HG03135 (cell line): ENCODE measurements around the gene CAT.
A peak's percentile ranks its signal among the peaks of the same experiment; 100 is the strongest.

Experiments used
- ATAC-seq: cut with Tn5 transposase; IDR thresholded peaks from one replicate; pipeline ENCODE4 v1.9.1; 2021; ENCODE audit warnings: mild to moderate bottlenecking, moderate library complexity; ENCODE audit not compliant: unreplicated experiment

CAT gene

GRCh38 chr11:34438529-34439507, at the start of gene CAT:
CAT (plus strand) TSS chr11:34438934; CDS start chr11:34439014, 80 bp downstream.
- ATAC-seq, result peak; percentile 96

- ATAC-seq, result no peak
Measured at GRCh38 chr11:34394771-34395300, 43.9 kb upstream of the CAT start.

- no peak for ATAC-seq
Measured at GRCh38 chr11:34395916-34396550, 42.7 kb upstream of the CAT start.

- no peak for ATAC-seq
Measured at GRCh38 chr11:34397120-34397519, 41.6 kb upstream of the CAT start.

GRCh38 chr11:34397811-34398210, 40.9 kb upstream of the CAT start:
- no peak for ATAC-seq

- ATAC-seq, result no peak
Measured at GRCh38 chr11:34403431-34403830, 35.3 kb upstream of the CAT start.

- no peak for ATAC-seq
Measured at GRCh38 chr11:34404280-34404679, 34.5 kb upstream of the CAT start.

- no peak for ATAC-seq
Measured at GRCh38 chr11:34405079-34405858, 33.5 kb upstream of the CAT start.

GRCh38 chr11:34406413-34406812, 32.3 kb upstream of the CAT start:
- no peak for ATAC-seq

- no peak for ATAC-seq
Measured at GRCh38 chr11:34407121-34407813, 31.5 kb upstream of the CAT start.

GRCh38 chr11:34408580-34409172, 30.1 kb upstream of the CAT start:
- ATAC-seq, result no peak

GRCh38 chr11:34411111-34411510, 27.6 kb upstream of the CAT start:
- no peak for ATAC-seq

GRCh38 chr11:34411791-34412190, 26.9 kb upstream of the CAT start:
- ATAC-seq, result no peak

- no peak for ATAC-seq
Measured at GRCh38 chr11:34413263-34413662, 25.5 kb upstream of the CAT start.

GRCh38 chr11:34415538-34415937, 23.2 kb upstream of the CAT start:
- ATAC-seq, result no peak

- no peak for ATAC-seq
Measured at GRCh38 chr11:34416088-34416487, 22.6 kb upstream of the CAT start.

GRCh38 chr11:34416766-34417165, 22.0 kb upstream of the CAT start:
- ATAC-seq, result no peak

- ATAC-seq, result no peak
Measured at GRCh38 chr11:34417202-34417601, 21.5 kb upstream of the CAT start.

GRCh38 chr11:34419158-34419557, 19.6 kb upstream of the CAT start:
- ATAC-seq, result no peak

- ATAC-seq, result no peak
Measured at GRCh38 chr11:34423300-34423699, 15.4 kb upstream of the CAT start.
